CD14-positive monocyte (primary cell): ENCODE data around the gene KLK15. TPM values are rescaled to one million over a fixed set of nuclear protein-coding genes. Genes with fewer than 3 reads are reported as not detected.

Experiments used
- DNase-seq, 3 donors: peaks; one replicate each; pipeline ENCODE4 v3.0.0-alpha.2; 2011 to 2022
- H2AFZ ChIP-seq: 2 replicates; pipeline ENCODE4 v1.6.0; 2012; ENCODE audit warnings: mild to moderate bottlenecking, low read depth, low read length, inconsistent platforms; ENCODE audit not compliant: insufficient read depth, poor library complexity, severe bottlenecking
- H3K27ac ChIP-seq, 2 donors: 1 replicate in 1 of 2; 2 replicates in 1 of 2; pipeline ENCODE4 v1.5.1; 2012 to 2013; ENCODE audit warnings: low read length in 2 of 2, control low read depth in 1 of 2, inconsistent platforms in 1 of 2, low read depth in 1 of 2, mild to moderate bottlenecking in 1 of 2
- H3K27me3 ChIP-seq, 2 donors: one replicate each; pipeline versions ENCODE4 v1.6.0 to v1.6.1; 2011 to 2013; ENCODE audit warnings: low read length in 2 of 2; ENCODE audit not compliant: control insufficient read depth in 2 of 2, insufficient read depth in 2 of 2
- H3K36me3 ChIP-seq, 2 donors: replicated peaks in 1 of 2; 1 replicate in 1 of 2; 2 replicates in 1 of 2; pipeline versions ENCODE4 v1.5.1 to v1.6.1; 2012 to 2013; ENCODE audit warnings: low read length in 2 of 2, control low read depth in 1 of 2, inconsistent platforms in 1 of 2, mild to moderate bottlenecking in 1 of 2; ENCODE audit not compliant: insufficient read depth in 2 of 2, control insufficient read depth in 1 of 2
- H3K4me1 ChIP-seq, 2 donors: 1 replicate in 1 of 2; 2 replicates in 1 of 2; pipeline versions ENCODE4 v1.5.1 to v1.6.1; 2012 to 2013; ENCODE audit warnings: low read length in 2 of 2, control low read depth in 1 of 2, inconsistent platforms in 1 of 2, mild to moderate bottlenecking in 1 of 2, moderate library complexity in 1 of 2; ENCODE audit not compliant: insufficient read depth in 2 of 2, control insufficient read depth in 1 of 2
- H3K4me2 ChIP-seq: replicated peaks from 2 replicates; pipeline ENCODE3; 2012; ENCODE audit warnings: low read length, moderate library complexity, mild to moderate bottlenecking; ENCODE audit not compliant: poor library complexity, severe bottlenecking; ENCODE audit errors: extremely low read depth
- H3K4me3 ChIP-seq, 3 experiments: fragments of 200-600 bp in 1 of 3; sonication (generic) in 1 of 3; replicated peaks in 1 of 3; 1 replicate in 2 of 3; 2 replicates in 1 of 3; pipeline ENCODE4 v1.5.1; 2011 to 2013; ENCODE audit warnings: low read length in 3 of 3, mild to moderate bottlenecking in 3 of 3, control low read depth in 2 of 3, low read depth in 2 of 3, inconsistent platforms in 1 of 3, moderate library complexity in 1 of 3
- H3K79me2 ChIP-seq: 2 replicates; pipeline ENCODE4 v1.6.0; 2012; ENCODE audit warnings: mild to moderate bottlenecking, control low read depth, inconsistent platforms, low read length, moderate library complexity; ENCODE audit not compliant: insufficient read depth
- H3K9ac ChIP-seq: 2 replicates; pipeline ENCODE4 v1.6.0; 2017; ENCODE audit warnings: low read length, mild to moderate bottlenecking; ENCODE audit not compliant: insufficient read depth, poor library complexity, severe bottlenecking
- H3K9me3 ChIP-seq, 2 donors: replicated peaks in 1 of 2; 1 replicate in 1 of 2; 2 replicates in 1 of 2; pipeline versions ENCODE4 v1.5.1 to v1.6.1; 2012 to 2013; ENCODE audit warnings: low read length in 2 of 2, control low read depth in 1 of 2; ENCODE audit not compliant: control insufficient read depth in 1 of 2, insufficient read depth in 1 of 2
- H4K20me1 ChIP-seq: 2 replicates; pipeline ENCODE4 v1.6.0; 2012; ENCODE audit warnings: mild to moderate bottlenecking, low read length, control low read depth, moderate library complexity; ENCODE audit not compliant: insufficient read depth
- H3K27ac Mint-ChIP-seq, 7 donors: one replicate each; pipeline ENCODE4 v1.8.0; 2020; ENCODE audit warnings: mild to moderate bottlenecking in 7 of 7, mixed read lengths in 7 of 7, moderate library complexity in 6 of 7, inconsistent platforms in 2 of 7
- H3K27me3 Mint-ChIP-seq, 3 donors: one replicate each; pipeline ENCODE4 v1.8.0; 2021 to 2022; ENCODE audit warnings: low read depth in 3 of 3, mild to moderate bottlenecking in 3 of 3, mixed read lengths in 3 of 3, moderate library complexity in 3 of 3, inconsistent platforms in 1 of 3
- H3K36me3 Mint-ChIP-seq, 2 donors: one replicate each; pipeline ENCODE4 v1.8.0; 2020; ENCODE audit warnings: mixed read lengths in 2 of 2, inconsistent platforms in 1 of 2, mild to moderate bottlenecking in 1 of 2
- H3K4me1 Mint-ChIP-seq: one replicate; pipeline ENCODE4 v1.8.0; 2020; ENCODE audit warnings: mild to moderate bottlenecking, mixed read lengths
- H3K4me3 Mint-ChIP-seq, 2 donors: one replicate each; pipeline ENCODE4 v1.8.0; 2020; ENCODE audit warnings: mild to moderate bottlenecking in 2 of 2, mixed read lengths in 2 of 2, moderate library complexity in 1 of 2
- H3K9me3 Mint-ChIP-seq, 7 donors: one replicate each; pipeline ENCODE4 v1.8.0; 2020 to 2022; ENCODE audit warnings: mixed read lengths in 7 of 7, mild to moderate bottlenecking in 6 of 7, moderate library complexity in 6 of 7, inconsistent platforms in 2 of 7
- WGBS: methylation state at CpG from one replicate; pipeline ENCODE4 v1.1.5; 2013; ENCODE audit warnings: missing lambda C conversion rate; ENCODE audit not compliant: insufficient coverage; 5-methylcytosine and 5-hydroxymethylcytosine counted together
- intact Hi-C, 2 donors: fragments of 100-400 bp; cut with micrococcal nuclease; formaldehyde crosslinking; loops; one replicate each; pipeline versions ENCODE4 v1.15.0 to v1.15.1; 2023
- polyA plus RNA-seq, 3 donors: library from polyadenylated mRNA; depleted of rRNA in 1 of 3; unstranded in 2 of 3; stranded (reverse) in 1 of 3; fragments of 300-500 nt in 2 of 3; fragments of >200 nt in 1 of 3; fragmentation: Illumina TruSeq in 2 of 3; gene quantifications; 1 replicate in 2 of 3; 2 replicates in 1 of 3; pipeline ENCODE4 v1.2.3, GENCODE V29; 2012 to 2021
- TF ChIP-seq, protein P1 (sequence below): fragments of 200-600 bp; IDR thresholded peaks from one replicate; pipeline ENCODE4 v1.8.0; 2022; ENCODE audit warnings: antibody characterized with exemption, mild to moderate bottlenecking

The KLK15 gene
- polyA plus RNA-seq, 3 donors = not detected

DNA sequence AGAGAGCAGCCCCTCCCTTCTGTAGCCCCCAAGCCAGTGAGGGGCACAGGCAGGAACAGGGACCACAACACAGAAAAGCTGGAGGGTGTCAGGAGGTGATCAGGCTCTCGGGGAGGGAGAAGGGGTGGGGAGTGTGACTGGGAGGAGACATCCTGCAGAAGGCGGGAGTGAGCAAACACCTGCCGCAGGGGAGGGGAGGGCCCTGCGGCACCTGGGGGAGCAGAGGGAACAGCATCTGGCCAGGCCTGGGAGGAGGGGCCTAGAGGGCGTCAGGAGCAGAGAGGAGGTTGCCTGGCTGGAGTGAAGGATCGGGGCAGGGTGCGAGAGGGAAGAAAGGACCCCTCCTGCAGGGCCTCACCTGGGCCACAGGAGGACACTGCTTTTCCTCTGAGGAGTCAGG, 25.5 kb upstream of the KLK15 start:
- WGBS = 9% methylated on average over 7 of the region's 7 CpGs
- H3K36me3 Mint-ChIP-seq = no peaks in the 10 kb centered on the region
- no peak overlapping the region for H3K27ac ChIP-seq
- H3K27ac Mint-ChIP-seq = no peak overlapping the region
- H2AFZ ChIP-seq = no peak overlapping the region
- H3K4me2 ChIP-seq = no peak overlapping the region
- no peaks in the 10 kb centered on the region for H3K79me2 ChIP-seq
- H3K9me3 ChIP-seq = peaks cover 5 to 8% of the 10 kb centered on the region in 2 donors
- peaks cover 28 to 32% (median 31%) of the 10 kb centered on the region in 3 donors for H3K27me3 Mint-ChIP-seq
- H3K36me3 ChIP-seq = no peaks in the 10 kb centered on the region
- intact Hi-C loops = no loop called here
- H3K27me3 ChIP-seq = peaks cover 0 to 2% of the 10 kb centered on the region in 2 donors
- no peaks in the 10 kb centered on the region for H3K4me1 Mint-ChIP-seq
- no peak overlapping the region for H3K9ac ChIP-seq
- no peak overlapping the region for H3K4me3 Mint-ChIP-seq
- peaks cover 0 to 18% (median 7%) of the 10 kb centered on the region in 7 donors for H3K9me3 Mint-ChIP-seq
- no peak for DNase-seq
- no peaks in the 10 kb centered on the region for H3K4me1 ChIP-seq
- H4K20me1 ChIP-seq = no peaks in the 10 kb centered on the region
- TF ChIP-seq, protein P1, sequence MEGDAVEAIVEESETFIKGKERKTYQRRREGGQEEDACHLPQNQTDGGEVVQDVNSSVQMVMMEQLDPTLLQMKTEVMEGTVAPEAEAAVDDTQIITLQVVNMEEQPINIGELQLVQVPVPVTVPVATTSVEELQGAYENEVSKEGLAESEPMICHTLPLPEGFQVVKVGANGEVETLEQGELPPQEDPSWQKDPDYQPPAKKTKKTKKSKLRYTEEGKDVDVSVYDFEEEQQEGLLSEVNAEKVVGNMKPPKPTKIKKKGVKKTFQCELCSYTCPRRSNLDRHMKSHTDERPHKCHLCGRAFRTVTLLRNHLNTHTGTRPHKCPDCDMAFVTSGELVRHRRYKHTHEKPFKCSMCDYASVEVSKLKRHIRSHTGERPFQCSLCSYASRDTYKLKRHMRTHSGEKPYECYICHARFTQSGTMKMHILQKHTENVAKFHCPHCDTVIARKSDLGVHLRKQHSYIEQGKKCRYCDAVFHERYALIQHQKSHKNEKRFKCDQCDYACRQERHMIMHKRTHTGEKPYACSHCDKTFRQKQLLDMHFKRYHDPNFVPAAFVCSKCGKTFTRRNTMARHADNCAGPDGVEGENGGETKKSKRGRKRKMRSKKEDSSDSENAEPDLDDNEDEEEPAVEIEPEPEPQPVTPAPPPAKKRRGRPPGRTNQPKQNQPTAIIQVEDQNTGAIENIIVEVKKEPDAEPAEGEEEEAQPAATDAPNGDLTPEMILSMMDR = no peak
- no peak overlapping the region for H3K4me3 ChIP-seq

DNA sequence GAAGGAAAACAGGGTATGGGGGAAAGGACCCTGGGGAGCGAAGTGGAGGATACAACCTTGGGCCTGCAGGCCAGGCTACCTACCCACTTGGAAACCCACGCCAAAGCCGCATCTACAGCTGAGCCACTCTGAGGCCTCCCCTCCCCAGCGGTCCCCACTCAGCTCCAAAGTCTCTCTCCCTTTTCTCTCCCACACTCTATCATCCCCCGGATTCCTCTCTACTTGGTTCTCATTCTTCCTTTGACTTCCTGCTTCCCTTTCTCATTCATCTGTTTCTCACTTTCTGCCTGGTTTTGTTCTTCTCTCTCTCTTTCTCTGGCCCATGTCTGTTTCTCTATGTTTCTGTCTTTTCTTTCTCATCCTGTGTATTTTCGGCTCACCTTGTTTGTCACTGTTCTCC, 24.0 kb upstream of the KLK15 start:
- Mint-ChIP-seq H3K27ac (no peak overlapping the region), H3K4me1 (no peaks in the 10 kb centered on the region), H3K4me3 (no peak overlapping the region), H3K9me3 (peaks cover 0 to 18% (median 7%) of the 10 kb centered on the region in 7 donors), H3K27me3 (peaks cover 25 to 27% (median 27%) of the 10 kb centered on the region in 3 donors), H3K36me3 (no peaks in the 10 kb centered on the region)
- intact Hi-C loops = no loop called here
- no peak overlapping the region for H3K9ac ChIP-seq
- H3K4me2 ChIP-seq = no peak overlapping the region
- WGBS = 64% methylated on average over 5 of the region's 6 CpGs
- no peak overlapping the region for H3K27ac ChIP-seq
- no peaks in the 10 kb centered on the region for H3K4me1 ChIP-seq
- H3K4me3 ChIP-seq = no peak overlapping the region
- no peak overlapping the region for H2AFZ ChIP-seq
- peaks cover 5 to 8% of the 10 kb centered on the region in 2 donors for H3K9me3 ChIP-seq
- H3K79me2 ChIP-seq = no peaks in the 10 kb centered on the region
- no peaks in the 10 kb centered on the region for H4K20me1 ChIP-seq
- no peak for DNase-seq
- TF ChIP-seq, protein P1 = no peak
- peaks cover 0 to 2% of the 10 kb centered on the region in 2 donors for H3K27me3 ChIP-seq
- H3K36me3 ChIP-seq = no peaks in the 10 kb centered on the region
